GM21528 (cell line): ENCODE measurements around the gene CES2.

ENCODE experiments used
- ATAC-seq: cut with Tn5 transposase; IDR thresholded peaks from one replicate; pipeline ENCODE4 v1.9.1; 2021; ENCODE audit warnings: mild to moderate bottlenecking, moderate library complexity; ENCODE audit not compliant: unreplicated experiment, low FRiP score

CES2 gene

DNA sequence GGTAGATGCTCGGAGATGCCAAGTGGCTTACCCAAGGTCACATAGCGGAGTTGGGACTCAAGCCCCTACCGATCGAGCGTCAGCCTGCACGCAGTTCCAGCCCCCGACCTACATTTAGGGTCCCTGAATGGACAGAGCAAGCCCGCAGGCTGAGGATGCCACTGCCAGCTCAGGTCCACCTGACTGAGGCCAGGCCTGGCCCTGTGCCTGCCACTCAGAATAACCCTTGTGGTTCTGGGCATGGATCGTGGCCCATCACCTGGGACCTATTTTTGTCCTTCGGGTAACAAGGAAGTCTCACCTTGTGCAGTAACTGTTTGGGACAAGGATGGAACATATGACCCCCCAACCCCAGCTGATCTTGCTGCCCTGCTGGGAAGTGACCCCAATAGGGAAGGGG lies 33.7 kb upstream of the CES2 start:
- ATAC-seq, result no peak

GRCh38 chr16:66902648-66903543 lies 32.4 kb upstream of the CES2 start:
- no peak for ATAC-seq

GRCh38 chr16:66903544-66904427 lies 31.5 kb upstream of the CES2 start:
- no peak for ATAC-seq

DNA sequence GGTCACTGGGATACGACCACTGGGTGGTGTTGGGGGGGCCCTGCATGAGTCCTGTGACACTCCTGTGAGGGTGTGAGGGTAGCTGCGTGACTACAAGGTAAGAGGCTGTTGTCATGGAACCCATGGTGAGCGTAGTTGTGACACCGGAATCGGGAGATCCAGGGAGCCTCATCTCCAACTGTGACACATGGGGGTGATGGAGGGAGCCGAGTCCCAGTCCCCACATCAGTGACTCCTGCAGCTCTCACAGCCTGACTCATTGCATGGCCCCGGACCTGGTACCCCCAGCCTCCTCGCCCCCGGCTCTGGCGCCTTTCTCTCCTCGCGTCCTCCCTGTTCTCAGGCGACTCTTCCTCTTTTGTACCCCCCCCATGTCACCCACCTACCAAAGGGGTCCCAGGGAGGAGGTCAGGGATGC lies 30.9 kb upstream of the CES2 start:
- ATAC-seq, result no peak

- no peak for ATAC-seq
Observed at GRCh38 chr16:66904846-66905632, 30.3 kb upstream of the CES2 start.

GRCh38 chr16:66905633-66906539 lies 29.4 kb upstream of the CES2 start:
- ATAC-seq, result no peak

DNA sequence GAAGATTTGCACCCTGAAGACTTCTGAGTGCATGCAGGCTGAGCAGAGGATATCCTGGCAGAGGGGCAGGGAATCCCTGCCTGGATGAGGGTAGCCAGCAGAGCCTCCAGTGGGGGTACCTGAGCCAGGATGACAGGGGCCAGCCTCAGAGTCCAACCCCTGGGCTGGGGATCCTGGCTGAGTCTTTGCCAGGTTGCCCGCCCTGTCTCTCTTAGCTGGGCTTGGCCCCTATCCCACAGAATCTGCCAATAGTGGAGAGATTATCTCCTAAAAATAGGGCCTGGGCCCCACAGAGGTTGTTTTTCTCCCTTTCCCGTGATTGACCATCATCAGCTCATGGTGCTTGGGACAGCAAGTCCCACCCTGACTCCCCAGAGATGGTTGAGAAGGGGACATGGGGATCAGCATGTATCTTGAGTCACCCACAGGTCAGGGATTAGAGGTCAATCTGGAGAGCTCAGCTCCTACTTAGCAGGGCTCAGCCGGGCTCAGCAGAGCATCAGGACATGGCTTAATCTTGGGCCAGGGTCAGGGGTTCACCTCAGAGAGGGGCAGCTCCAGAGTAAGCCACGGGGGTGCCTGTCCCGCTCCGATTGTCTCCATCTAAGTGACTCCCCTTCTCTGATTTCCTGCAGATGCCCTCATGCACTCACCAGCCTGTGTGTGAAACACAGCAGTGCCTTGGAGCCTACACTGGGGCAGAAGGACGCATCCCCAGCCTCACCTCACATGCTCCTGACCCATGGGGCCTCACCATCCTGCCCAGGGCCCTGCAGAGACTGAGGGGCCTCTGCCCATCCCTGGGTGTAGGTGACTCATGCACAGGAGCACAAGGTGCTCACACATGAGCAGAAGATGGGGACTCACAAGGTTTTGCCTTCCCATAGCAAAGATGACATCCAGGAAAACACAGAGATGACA lies 28.1 kb upstream of the CES2 start:
- no peak for ATAC-seq

DNA sequence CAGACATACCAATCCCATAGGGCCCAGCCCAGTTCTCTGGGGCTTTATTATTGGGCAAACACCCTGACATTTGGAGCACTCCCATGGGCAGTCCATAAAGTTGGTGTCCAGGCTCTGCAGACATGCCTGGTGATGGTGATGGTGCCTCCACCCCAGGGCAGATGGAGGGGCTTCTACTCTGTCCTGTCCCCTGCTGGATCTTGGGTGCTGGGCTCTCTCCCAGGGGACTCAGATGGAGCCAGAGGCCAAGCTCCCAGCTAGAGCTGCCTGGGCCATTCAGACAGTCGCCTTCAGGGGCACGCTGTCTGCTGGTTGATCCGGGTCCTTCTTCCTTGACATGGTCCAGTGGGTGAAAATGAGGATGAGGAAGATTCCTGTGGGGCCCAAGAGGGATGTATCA lies 27.2 kb upstream of the CES2 start:
- no peak for ATAC-seq

DNA sequence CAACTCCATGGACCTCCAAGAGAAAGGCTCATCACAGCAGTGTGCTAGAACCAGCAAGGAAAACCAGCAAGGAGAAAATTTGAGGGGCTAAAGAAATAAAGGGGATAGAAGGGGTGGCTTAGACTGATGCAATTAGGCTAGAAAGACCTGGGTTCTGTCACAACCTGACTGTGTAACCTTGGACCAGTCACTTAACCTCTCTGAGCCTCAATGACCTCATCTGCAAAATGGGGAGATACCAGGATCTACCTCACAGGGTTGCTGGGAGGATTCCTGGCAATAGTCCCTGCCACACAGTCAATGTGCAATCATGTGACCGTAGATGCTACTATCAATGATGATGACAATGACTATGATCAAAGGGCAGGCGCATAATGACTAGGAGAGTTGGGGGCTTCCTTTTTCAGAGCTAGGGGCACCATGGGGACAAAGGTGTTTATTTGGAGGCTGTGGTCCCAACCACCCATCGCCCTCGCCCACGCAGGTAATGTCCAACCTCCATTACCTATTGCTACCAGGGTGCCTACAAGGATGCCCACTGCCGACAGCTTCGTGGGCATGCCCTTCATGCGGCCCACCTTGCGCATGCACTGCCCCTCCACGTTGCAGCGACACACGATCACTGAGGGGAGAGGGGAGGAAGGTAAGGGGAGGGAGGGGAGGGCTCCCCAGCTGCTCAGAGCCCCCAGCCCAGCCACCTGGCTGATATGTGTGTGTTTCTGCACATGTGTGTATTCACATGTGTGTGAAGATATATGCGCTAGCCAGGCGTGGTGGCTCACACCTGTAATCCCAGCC lies 26.4 kb upstream of the CES2 start:
- ATAC-seq, result no peak

- ATAC-seq, result no peak
Observed at GRCh38 chr16:66910175-66910940, 25.0 kb upstream of the CES2 start.

DNA sequence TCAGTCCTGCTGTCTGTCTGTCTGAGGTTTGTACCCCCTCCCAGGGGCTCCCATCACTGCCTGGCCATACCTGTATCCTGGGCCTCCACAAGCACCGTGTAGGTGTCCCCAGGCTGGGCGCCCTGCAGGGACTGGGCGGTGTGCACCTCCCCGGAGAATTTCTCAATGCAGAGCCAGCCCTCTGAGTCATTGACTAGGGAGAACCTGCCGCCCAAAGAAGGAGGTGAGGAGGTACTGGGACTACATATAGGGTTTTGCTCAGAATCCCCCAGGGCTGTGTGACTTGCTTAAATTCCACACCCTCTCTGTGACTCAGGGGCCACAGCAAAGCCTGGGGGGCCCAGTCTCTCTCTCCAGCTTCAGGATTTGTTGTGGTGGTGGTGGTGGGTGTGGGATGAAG lies 24.2 kb upstream of the CES2 start:
- ATAC-seq, result no peak

GRCh38 chr16:66911801-66912200 lies 23.5 kb upstream of the CES2 start:
- ATAC-seq, result no peak

GRCh38 chr16:66913081-66913480 lies 22.2 kb upstream of the CES2 start:
- ATAC-seq, result no peak

- ATAC-seq, result no peak
Observed at GRCh38 chr16:66913711-66914110, 21.6 kb upstream of the CES2 start.

- no peak for ATAC-seq
Observed at GRCh38 chr16:66914541-66914940, 20.8 kb upstream of the CES2 start.

DNA sequence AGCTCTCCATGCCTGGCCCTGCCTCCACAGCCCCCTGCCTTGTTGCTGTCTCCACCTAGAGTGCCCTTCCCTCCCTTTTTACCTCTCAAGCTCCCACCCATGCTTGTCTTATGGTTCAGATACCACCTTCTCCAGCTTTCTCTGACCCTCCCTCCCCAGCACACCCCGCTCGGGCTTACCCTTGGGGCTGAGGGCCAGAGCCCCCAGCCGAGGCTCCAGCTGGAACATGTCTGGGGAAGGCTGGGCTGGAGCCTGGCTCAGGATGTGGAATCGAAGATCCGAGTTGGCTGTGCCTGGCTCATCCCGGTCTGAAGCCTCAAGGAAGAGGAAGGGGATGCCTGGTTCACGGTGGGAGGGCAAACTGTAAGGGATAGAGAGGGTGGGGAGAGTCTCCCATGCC lies 20.3 kb upstream of the CES2 start:
- ATAC-seq, result no peak

GRCh38 chr16:66916518-66916917 lies 18.8 kb upstream of the CES2 start:
- ATAC-seq, result no peak
